B cell (primary cell): ENCODE data around the gene DLG2.

Experiments
- EZH2 ChIP-seq: IDR thresholded peaks from 2 replicates; pipeline ENCODE4 v1.6.1; 2012; ENCODE audit warnings: borderline replicate concordance, low read depth, mild to moderate bottlenecking, moderate library complexity, low read length; ENCODE audit not compliant: insufficient read depth, poor library complexity, severe bottlenecking
- TF ChIP-seq, protein P1 (sequence below): fragments of 200-600 bp; IDR thresholded peaks from one replicate; pipeline ENCODE4 v1.8.0; 2022; ENCODE audit warnings: antibody characterized with exemption, mild to moderate bottlenecking

DNA sequence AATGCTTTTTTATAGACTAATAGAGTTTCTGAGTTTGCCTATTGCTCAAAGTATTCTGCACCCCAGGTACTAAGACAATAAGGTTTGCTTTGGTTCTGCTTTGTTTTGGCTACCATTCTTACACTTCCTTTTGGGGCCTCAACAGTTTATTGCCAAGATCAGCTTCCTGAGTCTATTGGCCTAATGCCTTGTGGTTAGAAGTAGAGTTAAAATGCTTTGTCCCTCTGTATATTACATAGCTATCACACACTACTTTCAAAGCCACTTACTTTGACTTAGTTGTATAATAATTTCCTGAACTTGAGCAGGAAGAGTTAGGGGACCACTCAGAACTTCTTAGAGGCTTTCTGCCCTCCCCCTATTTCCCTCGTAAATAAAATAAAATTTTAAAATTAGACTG is 96.5 kb downstream of the DLG2 start:
- TF ChIP-seq, protein P1, sequence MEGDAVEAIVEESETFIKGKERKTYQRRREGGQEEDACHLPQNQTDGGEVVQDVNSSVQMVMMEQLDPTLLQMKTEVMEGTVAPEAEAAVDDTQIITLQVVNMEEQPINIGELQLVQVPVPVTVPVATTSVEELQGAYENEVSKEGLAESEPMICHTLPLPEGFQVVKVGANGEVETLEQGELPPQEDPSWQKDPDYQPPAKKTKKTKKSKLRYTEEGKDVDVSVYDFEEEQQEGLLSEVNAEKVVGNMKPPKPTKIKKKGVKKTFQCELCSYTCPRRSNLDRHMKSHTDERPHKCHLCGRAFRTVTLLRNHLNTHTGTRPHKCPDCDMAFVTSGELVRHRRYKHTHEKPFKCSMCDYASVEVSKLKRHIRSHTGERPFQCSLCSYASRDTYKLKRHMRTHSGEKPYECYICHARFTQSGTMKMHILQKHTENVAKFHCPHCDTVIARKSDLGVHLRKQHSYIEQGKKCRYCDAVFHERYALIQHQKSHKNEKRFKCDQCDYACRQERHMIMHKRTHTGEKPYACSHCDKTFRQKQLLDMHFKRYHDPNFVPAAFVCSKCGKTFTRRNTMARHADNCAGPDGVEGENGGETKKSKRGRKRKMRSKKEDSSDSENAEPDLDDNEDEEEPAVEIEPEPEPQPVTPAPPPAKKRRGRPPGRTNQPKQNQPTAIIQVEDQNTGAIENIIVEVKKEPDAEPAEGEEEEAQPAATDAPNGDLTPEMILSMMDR, result no peak
- TF ChIP-seq EZH2, result no peak
